Inflammatory macrophage (primary cell): ENCODE data around the gene LARGE1.

Experiments used
- DNase-seq, 2 donors: peaks; one replicate each; pipeline ENCODE4 v3.0.0-alpha.2; 2020 to 2022

The LARGE1 gene

GRCh38 chr22:33817512-33818127 is 102.7 kb downstream of the LARGE1 start:
- no peak for DNase-seq

- no peak for DNase-seq
These were observed 107.8 kb downstream of the LARGE1 start for GRCh38 chr22:33812360-33812977.

DNA sequence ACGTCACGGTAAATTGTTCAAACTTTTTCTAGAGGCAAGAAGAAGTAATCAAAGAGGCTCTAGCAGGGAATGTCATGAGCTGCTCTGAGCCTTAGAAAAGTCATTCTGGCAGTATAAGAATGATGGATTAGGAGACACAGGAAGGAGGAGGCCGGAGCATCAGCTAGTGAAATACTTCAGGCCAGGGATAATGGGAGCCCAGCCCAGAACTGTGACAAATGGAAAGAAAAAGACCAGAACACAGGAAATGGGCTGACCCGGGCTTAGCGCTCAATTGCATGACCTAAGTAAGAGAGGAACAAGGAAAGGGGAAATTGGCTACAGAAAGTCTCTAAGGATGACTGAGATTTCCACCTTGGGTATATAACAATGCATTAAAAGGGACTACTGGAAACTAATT is 108.6 kb downstream of the LARGE1 start:
- no peak for DNase-seq

GRCh38 chr22:33811208-33811607 is 109.1 kb downstream of the LARGE1 start:
- no peak for DNase-seq

GRCh38 chr22:33807470-33807869 is 112.8 kb downstream of the LARGE1 start:
- no peak for DNase-seq

DNA sequence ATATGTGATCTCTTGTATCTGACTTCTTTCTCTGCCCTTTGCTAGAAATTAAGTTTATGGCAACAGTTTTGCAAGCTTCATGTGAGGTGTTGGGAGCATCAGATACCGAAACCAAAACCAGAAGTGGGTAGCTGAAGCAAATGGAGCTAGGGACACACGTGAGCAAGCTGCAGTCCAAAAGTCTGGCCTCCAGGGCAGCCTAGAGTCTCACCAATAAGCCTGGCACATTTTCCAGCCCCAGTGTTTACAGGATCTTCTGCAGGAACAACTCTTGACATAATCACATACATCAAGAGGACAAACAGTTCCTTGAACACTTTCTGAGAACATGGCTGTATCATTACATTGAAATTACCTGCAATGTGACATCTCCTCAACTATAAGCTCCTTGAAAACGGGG is 114.1 kb downstream of the LARGE1 start:
- no peak for DNase-seq

- DNase-seq: no peak
These were observed 116.6 kb downstream of the LARGE1 start for GRCh38 chr22:33803371-33804282.

GRCh38 chr22:33798401-33798800 is 121.9 kb downstream of the LARGE1 start:
- no peak for DNase-seq

DNA sequence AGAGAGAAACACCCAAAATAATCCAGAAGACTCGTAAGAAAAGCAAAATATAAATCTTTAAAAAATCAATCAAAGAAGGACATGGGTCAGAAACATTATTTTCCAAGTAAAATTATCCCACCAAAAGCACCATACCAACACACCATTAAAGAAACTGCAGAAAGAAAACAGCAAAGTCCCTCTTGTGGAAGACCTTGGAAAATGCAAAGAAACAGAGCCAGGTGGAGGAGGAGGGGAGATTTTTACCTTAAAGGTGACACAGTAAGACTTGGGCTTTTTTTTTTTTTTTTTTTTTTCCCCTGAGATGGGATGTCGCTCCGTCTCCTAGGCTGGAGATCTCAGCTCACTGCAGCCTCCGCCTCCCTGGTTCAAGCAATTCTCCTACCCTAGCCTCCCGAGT is 123.8 kb downstream of the LARGE1 start:
- no peak for DNase-seq

DNA sequence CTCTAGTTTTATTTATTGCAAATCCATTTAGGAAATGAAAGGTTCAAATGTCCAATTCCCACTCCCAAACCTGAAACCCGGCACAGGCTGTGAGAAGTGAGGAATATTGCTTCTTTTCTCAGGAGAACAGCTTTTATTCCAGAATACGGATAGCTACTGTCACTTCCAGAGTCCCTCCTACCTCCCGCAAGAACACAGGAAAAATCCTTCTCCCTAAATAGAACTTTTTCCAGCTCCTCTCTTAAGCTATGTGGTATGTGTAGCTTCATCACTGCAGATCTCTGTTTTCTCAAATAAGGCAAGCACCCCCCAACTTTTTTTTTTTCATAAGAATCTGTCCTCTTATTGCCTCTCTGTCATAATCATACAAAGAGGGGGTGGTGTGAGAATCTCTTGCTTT is 126.8 kb downstream of the LARGE1 start:
- no peak for DNase-seq

GRCh38 chr22:33792832-33793231 is 127.4 kb downstream of the LARGE1 start:
- no peak for DNase-seq

GRCh38 chr22:33789690-33790253 is 130.5 kb downstream of the LARGE1 start:
- no peak for DNase-seq

DNA sequence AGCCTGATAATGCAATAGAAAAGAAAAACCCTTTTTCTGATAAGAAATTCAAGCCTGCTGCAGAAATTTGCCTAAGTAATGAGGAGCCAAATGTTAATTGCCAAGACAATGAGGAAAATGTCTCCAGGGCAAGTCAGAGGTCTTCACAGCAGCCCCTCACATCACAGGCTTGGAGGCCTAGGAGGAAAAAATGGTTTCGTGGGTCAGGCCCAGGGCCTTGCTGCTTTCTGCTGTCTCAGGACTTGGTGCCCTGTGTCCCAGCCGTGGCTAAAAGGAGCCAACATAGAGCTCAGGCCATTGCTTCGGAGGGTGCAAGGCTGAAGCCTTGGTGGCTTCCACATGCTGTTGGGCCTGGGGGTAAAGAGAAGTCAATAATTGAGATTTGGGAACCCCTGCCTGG is 131.3 kb downstream of the LARGE1 start:
- no peak for DNase-seq

DNA sequence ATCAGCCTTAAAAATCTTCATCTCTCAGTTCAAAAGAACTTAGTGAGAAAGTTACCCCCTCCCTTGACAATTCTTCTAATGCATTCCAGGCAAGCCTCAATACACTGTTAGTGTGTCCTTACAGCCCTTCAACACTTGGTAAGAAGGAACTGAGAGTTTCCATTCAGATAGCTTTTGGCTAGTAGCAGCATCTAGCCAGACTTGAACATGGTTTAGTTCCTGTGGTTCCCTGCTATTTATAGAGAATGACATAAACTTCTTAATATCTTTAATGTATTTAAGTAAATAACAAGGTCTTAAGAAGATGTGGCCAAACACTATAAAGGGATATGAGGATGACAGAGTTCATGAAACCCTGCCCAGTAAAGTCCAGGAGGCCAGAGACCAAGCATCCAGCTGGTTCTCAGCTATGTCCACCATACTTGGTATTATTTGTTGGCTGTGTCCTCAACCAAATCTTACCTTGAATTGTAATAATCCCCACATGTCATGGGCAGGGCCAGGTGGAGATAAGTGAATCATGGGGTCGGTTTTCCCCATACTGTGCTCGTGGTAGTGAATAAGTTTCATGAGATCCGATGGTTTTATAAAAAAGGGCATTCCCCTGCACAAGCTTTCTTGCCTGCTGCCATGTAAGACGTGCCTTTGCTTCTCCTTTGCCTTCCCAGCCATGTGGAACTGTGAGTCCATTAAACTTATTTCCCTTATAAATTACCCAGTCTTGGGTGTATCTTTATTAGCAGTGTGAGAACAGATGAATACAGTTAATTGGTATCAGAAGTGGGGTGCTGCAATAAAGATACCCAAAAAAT is 132.4 kb downstream of the LARGE1 start:
- no peak for DNase-seq

DNA sequence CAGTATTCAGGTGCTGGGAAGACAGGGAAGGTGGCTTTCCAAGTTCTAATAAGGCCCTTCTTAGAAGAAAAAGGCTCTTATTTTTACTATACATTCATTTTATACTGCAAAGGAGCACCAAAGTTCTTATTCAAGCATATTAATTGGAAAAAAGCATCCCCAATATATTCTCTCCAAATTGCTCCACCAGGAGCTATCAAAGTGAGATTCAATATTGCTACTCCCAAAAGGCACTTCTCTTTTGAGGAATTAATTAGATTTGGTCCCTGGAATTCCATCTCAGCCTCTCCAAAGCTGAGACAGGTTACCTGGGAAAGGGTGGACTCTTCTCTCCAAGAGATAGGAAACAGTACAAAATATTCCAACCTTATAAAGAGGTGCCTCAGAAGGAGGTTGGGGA is 134.1 kb downstream of the LARGE1 start:
- DNase-seq: no peak

GRCh38 chr22:33785283-33785968 is 134.8 kb downstream of the LARGE1 start:
- no peak for DNase-seq

- DNase-seq: no peak
These were observed 138.9 kb downstream of the LARGE1 start for GRCh38 chr22:33781411-33781810.

- DNase-seq: no peak
These were observed 139.6 kb downstream of the LARGE1 start for GRCh38 chr22:33780531-33781136.

DNA sequence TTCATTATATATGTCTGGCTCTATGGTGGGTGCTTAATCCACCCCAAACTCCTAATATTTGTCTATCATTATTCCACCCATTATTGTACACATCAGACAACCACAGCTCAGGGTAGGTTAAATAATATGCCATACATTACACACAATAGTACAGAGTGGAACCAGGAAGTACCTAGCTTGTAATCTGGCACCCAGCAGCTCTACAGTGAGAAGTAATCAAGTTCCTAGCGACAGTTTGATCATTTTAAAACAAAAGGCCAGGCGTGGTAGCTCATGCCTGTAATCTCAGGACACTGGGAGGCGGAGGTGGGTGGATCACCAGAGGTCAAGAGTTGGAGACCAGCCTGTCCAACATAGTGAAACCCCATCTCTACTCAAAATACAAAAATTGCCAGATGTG is 141.0 kb downstream of the LARGE1 start:
- no peak for DNase-seq

GRCh38 chr22:33776491-33776890 is 143.8 kb downstream of the LARGE1 start:
- DNase-seq: no peak

GRCh38 chr22:33774781-33775180 is 145.5 kb downstream of the LARGE1 start:
- DNase-seq: no peak
